ENCODE measurements around the gene VWA5B2. TPM values are rescaled to one million over a fixed set of nuclear protein-coding genes. Genes with fewer than 3 reads are reported as not detected.

VWA5B2 gene
- total and polyA plus RNA-seq, 2 of the 4 experiments (the other 2 are of a cell fraction) = not detected

- no peak overlapping the region for H3K27ac ChIP-seq (ENCODE audit: insufficient read depth, low read length)
- DNase-seq = no peak
- peaks cover 27% of the 10 kb centered on the region for H3K27me3 ChIP-seq (ENCODE audit: control insufficient read depth, insufficient read depth, low read length)
- dilution Hi-C loops (cut with HindIII; ENCODE audit: low sequenced_read_pairs, unreplicated experiment) (no loop called here), in situ Hi-C loops (cut with MboI; ENCODE audit: low sequenced_read_pairs) (no loop called here), intact Hi-C loops (cut with micrococcal nuclease) (no loop called here)
- no peak overlapping the region for H3K18ac ChIP-seq (ENCODE audit: low read depth, low read length)
- ATAC-seq (ENCODE audit: low read depth) = no peak
- no CpG with 5 or more reads among the region's 10 CpGs for WGBS, 2 experiments (ENCODE audit: extremely low coverage in 2 of 2, insufficient read length in 1 of 2)
- no peak overlapping the region for H4K5ac ChIP-seq (ENCODE audit: low read depth, low read length)
- no peak overlapping the region for H4K8ac ChIP-seq (ENCODE audit: low read depth in 2 of 2, low read length in 2 of 2)
- no peaks in the 10 kb centered on the region for H3K36me3 ChIP-seq (ENCODE audit: control insufficient read depth, insufficient read depth, low read length)
- no peak overlapping the region for H3K56ac ChIP-seq (ENCODE audit: extremely low read depth, insufficient read depth, low read length)
- H2BK20ac ChIP-seq (ENCODE audit: low read depth, low read length) = no peak overlapping the region
- no peak overlapping the region for H4K91ac ChIP-seq (ENCODE audit: insufficient read depth, low read depth, low read length)
- no peaks in the 10 kb centered on the region for H3K4me1 ChIP-seq (ENCODE audit: control insufficient read depth, insufficient read depth, low read length)
- H3K9me3 ChIP-seq (ENCODE audit: control insufficient read depth, insufficient read depth, low read length) = no peaks in the 10 kb centered on the region
- POLR2A ChIA-PET (ENCODE audit: unreplicated experiment) = no interaction called here
- no peak overlapping the region for H2BK15ac ChIP-seq (ENCODE audit: low read depth, low read length)
- no peak overlapping the region for H3K14ac ChIP-seq (replicated peaks; ENCODE audit: low read depth, low read length)
- H2AK9ac ChIP-seq (replicated peaks; ENCODE audit: low read depth, low read length, poor library complexity) = no peak overlapping the region
- H3K4ac ChIP-seq (ENCODE audit: low read depth, low read length) = no peak overlapping the region
- no peak for TF ChIP-seq RCOR1 (IDR thresholded peaks at IDR 0.05; ENCODE audit: insufficient replicate concordance, low read length)
- TF ChIP-seq MAZ (IDR thresholded peaks at IDR 0.05; ENCODE audit: borderline replicate concordance, low read depth, low read length) = no peak
- no peak for TF ChIP-seq NFE2L2 (IDR thresholded peaks at IDR 0.05; ENCODE audit: low read depth, low read length)
- no peak for TF ChIP-seq RAD21 (IDR thresholded peaks at IDR 0.05; ENCODE audit: low read length)
- no peak for TF ChIP-seq RFX5 (IDR thresholded peaks at IDR 0.05; ENCODE audit: low read depth, low read length)
- TF ChIP-seq MAFK (IDR thresholded peaks at IDR 0.05; ENCODE audit: low read depth, low read length) = no peak
- TF ChIP-seq BHLHE40 (IDR thresholded peaks at IDR 0.05; ENCODE audit: low read depth, low read length) = no peak
- no peaks in the 10 kb centered on the region for H4K20me1 ChIP-seq (ENCODE audit: insufficient read depth, low read length)
- no peak overlapping the region for H3K23ac ChIP-seq (ENCODE audit: low read depth, low read length)
- H3K9me1 ChIP-seq (ENCODE audit: insufficient read depth, low read length) = no peaks in the 10 kb centered on the region
- H3K9ac ChIP-seq (ENCODE audit: low read depth, low read length) = no peak overlapping the region
- H2AFZ ChIP-seq (replicated peaks; ENCODE audit: low read length, poor library complexity) = no peak overlapping the region
- H3K4me3 ChIP-seq (ENCODE audit: insufficient read depth, low read depth, low read length) = no peak overlapping the region
- H2BK120ac ChIP-seq (ENCODE audit: low read depth, low read length) = no peak overlapping the region
- no peak overlapping the region for H3K4me2 ChIP-seq (ENCODE audit: low read depth, low read length)
- H2AK5ac ChIP-seq (ENCODE audit: low read depth, low read length) = no peak overlapping the region
- BruUV-seq (replicated peaks) = no TSS peak
- H2BK5ac ChIP-seq (ENCODE audit: low read depth, low read length, poor library complexity, severe bottlenecking) = no peak overlapping the region
- H3K79me1 ChIP-seq (ENCODE audit: low read depth in 1 of 2, low read length in 2 of 2) = no peaks in the 10 kb centered on the region
- CTCF ChIA-PET = no interaction called here
Measured at GRCh38 chr3:184290331-184290730, 60.9 kb downstream of the VWA5B2 start.
